ENCODE data around the gene PTPRM. TPM values are rescaled to one million over a fixed set of nuclear protein-coding genes. Genes with fewer than 3 reads are reported as not detected.
A peak's percentile ranks its signal among the peaks of the same experiment; 100 is the strongest.

PTPRM gene
- total and polyA plus RNA-seq, 4 donors, result 9.2 to 23.0 (median 12.7) TPM

DNA sequence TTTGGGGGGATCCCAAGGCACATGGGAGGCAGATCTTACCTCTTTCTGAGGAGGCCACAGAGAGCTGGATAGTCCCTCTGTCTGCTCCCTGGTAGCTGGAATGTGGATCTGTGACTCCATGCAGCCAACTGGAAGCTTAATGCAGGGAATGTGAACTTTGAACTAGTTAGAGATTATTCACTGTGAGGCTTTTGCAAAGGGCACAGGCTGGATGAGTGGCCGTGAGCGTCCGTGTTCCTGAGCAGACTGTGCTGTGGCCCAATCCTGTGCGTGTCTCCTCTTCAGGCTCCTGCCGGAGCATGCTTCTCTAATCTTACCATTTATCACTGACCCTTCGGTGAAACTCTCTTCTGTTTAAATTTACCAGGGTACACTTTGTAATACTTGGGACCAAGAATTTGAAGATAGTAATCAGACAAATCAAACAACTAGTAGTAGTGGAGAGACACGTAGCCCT is 187.6 kb downstream of the PTPRM start (continued):
- TF ChIP-seq, protein P1, sequence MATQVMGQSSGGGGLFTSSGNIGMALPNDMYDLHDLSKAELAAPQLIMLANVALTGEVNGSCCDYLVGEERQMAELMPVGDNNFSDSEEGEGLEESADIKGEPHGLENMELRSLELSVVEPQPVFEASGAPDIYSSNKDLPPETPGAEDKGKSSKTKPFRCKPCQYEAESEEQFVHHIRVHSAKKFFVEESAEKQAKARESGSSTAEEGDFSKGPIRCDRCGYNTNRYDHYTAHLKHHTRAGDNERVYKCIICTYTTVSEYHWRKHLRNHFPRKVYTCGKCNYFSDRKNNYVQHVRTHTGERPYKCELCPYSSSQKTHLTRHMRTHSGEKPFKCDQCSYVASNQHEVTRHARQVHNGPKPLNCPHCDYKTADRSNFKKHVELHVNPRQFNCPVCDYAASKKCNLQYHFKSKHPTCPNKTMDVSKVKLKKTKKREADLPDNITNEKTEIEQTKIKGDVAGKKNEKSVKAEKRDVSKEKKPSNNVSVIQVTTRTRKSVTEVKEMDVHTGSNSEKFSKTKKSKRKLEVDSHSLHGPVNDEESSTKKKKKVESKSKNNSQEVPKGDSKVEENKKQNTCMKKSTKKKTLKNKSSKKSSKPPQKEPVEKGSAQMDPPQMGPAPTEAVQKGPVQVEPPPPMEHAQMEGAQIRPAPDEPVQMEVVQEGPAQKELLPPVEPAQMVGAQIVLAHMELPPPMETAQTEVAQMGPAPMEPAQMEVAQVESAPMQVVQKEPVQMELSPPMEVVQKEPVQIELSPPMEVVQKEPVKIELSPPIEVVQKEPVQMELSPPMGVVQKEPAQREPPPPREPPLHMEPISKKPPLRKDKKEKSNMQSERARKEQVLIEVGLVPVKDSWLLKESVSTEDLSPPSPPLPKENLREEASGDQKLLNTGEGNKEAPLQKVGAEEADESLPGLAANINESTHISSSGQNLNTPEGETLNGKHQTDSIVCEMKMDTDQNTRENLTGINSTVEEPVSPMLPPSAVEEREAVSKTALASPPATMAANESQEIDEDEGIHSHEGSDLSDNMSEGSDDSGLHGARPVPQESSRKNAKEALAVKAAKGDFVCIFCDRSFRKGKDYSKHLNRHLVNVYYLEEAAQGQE (IDR thresholded peaks at IDR 0.05), result no peak
- TF ChIP-seq RAD21 (IDR thresholded peaks at IDR 0.05), result peak; percentile 35 to 45
- TF ChIP-seq YY1 (IDR thresholded peaks at IDR 0.05), result peak; percentile 48
- TF ChIP-seq NR2F2 (IDR thresholded peaks at IDR 0.05), result peak; percentile 39
- TF ChIP-seq HNF4G (IDR thresholded peaks at IDR 0.05), result peak; percentile 30
- no peak for TF ChIP-seq EGR1 (IDR thresholded peaks at IDR 0.05; ENCODE audit: low read depth in 2 of 2)

DNA sequence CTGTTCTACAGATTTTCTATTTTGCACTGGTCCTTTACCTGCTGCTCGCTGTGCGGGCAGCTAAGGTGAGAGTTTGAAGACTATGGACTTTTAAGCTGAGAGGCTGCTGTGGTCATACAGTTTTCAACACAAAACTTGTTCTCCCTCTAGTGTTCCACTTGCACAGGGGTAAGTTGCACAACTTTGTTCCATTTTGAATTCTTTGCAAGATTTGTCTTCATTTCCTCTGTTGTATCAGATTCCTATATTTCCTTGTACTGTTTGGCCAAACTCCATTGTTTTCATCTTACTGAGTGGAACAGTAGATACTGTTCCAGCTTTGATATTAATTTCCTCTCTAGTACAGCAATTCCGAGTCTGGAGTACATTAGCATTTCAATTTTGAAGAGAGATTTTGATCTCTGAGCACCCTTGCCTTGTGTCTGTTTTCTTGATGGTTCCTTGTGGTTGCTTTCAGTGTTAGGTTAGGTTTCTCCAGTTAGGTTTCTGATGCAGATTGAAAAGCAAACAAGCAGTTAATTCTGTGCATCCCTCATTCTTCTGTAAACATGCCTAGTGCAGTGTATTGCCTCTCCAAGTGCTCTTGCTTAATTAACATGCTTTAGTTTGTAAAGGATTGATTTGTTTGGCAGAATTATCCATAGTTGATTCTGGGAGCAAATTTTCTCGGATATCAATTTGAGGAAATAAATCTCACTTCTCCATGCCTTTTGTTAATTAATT is 188.8 kb downstream of the PTPRM start:
- H3K4me1 ChIP-seq (ENCODE audit: control insufficient read depth in 4 of 4, insufficient read depth in 4 of 4, low read length in 3 of 4), result peaks cover 0 to 4% (median 2%) of the 10 kb centered on the region in 4 donors

DNA sequence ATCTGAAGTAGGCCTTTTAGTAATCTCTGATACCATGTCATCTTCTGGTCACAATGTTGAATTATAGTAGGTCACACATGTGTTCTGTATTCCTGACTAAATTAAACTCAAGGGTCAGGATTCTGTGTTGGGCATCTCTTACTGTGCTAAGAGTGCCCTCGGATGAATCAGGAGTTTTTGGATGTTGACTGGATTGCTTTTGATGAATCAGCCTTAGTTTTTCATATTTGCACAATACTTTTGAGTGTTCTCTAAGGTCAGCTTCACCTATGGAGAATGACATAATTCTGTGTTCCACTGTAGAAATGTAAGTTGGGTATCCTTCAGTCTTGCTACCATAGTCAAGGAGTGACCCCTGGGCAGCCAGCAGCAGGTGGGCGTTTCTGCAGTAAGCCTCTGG is 190.1 kb downstream of the PTPRM start:
- H3K4me1 ChIP-seq (ENCODE audit: control insufficient read depth in 4 of 4, insufficient read depth in 4 of 4, low read length in 3 of 4), result peaks cover 0 to 4% (median 2%) of the 10 kb centered on the region in 4 donors
- H3K4me3 ChIP-seq (ENCODE audit: low read depth in 1 of 3, low read length in 3 of 3), result no peak overlapping the region
- 95% methylated on average over 2 of the region's 2 CpGs for WGBS
- DNase-seq (ENCODE audit: low spot score), result no peak
- H3K9me3 ChIP-seq (ENCODE audit: control insufficient read depth in 4 of 4, low read length in 3 of 4), result no peaks in the 10 kb centered on the region
- TF ChIP-seq RAD21 (IDR thresholded peaks at IDR 0.05) (no peak), GABPA (IDR thresholded peaks at IDR 0.05 in 1 of 2, conservative IDR thresholded peaks at IDR 0.05 in 1 of 2) (no peak), SP1 (IDR thresholded peaks at IDR 0.05) (no peak), HNF4G (IDR thresholded peaks at IDR 0.05) (no peak), FOXA1 (IDR thresholded peaks at IDR 0.05) (no peak), RXRA (IDR thresholded peaks at IDR 0.05) (no peak), FOXA2 (IDR thresholded peaks at IDR 0.05) (no peak)
- TF ChIP-seq, protein P2, sequence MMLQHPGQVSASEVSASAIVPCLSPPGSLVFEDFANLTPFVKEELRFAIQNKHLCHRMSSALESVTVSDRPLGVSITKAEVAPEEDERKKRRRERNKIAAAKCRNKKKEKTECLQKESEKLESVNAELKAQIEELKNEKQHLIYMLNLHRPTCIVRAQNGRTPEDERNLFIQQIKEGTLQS (IDR thresholded peaks at IDR 0.05), result no peak
- no peak overlapping the region for H3K9ac ChIP-seq (ENCODE audit: low read depth in 1 of 2, low read length in 2 of 2)
- no peak overlapping the region for H3K27ac ChIP-seq (ENCODE audit: low read depth in 1 of 2, low read length in 2 of 2)
- no peaks in the 10 kb centered on the region for H3K36me3 ChIP-seq (ENCODE audit: control insufficient read depth in 4 of 4, insufficient read depth in 3 of 4, low read depth in 1 of 4, low read length in 3 of 4)
- H3K27me3 ChIP-seq (ENCODE audit: control insufficient read depth in 4 of 4, insufficient read depth in 4 of 4, low read length in 3 of 4), result no peaks in the 10 kb centered on the region

More for the DNA sequence above, 188.8 kb downstream of the PTPRM start:
- no peaks in the 10 kb centered on the region for H3K36me3 ChIP-seq (ENCODE audit: control insufficient read depth in 4 of 4, insufficient read depth in 3 of 4, low read depth in 1 of 4, low read length in 3 of 4)
- 86% methylated on average over 4 of the region's 4 CpGs for whole genome bisulfite sequencing
- no peak overlapping the region for H3K9ac ChIP-seq (ENCODE audit: low read depth in 1 of 2, low read length in 2 of 2)
- peak; percentile 10 to 12 for TF ChIP-seq RXRA (IDR thresholded peaks at IDR 0.05)
- TF ChIP-seq YY1 (IDR thresholded peaks at IDR 0.05), result peak; percentile 29
- peak; percentile 25 to 56 for TF ChIP-seq HNF4A (conservative IDR thresholded peaks at IDR 0.05)
- no peak for TF ChIP-seq EGR1 (IDR thresholded peaks at IDR 0.05; ENCODE audit: low read depth in 2 of 2)
- TF ChIP-seq, protein P3, sequence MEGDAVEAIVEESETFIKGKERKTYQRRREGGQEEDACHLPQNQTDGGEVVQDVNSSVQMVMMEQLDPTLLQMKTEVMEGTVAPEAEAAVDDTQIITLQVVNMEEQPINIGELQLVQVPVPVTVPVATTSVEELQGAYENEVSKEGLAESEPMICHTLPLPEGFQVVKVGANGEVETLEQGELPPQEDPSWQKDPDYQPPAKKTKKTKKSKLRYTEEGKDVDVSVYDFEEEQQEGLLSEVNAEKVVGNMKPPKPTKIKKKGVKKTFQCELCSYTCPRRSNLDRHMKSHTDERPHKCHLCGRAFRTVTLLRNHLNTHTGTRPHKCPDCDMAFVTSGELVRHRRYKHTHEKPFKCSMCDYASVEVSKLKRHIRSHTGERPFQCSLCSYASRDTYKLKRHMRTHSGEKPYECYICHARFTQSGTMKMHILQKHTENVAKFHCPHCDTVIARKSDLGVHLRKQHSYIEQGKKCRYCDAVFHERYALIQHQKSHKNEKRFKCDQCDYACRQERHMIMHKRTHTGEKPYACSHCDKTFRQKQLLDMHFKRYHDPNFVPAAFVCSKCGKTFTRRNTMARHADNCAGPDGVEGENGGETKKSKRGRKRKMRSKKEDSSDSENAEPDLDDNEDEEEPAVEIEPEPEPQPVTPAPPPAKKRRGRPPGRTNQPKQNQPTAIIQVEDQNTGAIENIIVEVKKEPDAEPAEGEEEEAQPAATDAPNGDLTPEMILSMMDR (IDR thresholded peaks at IDR 0.05; ENCODE audit: low read depth, low read length, missing input control), result peak; percentile 38
- TF ChIP-seq SP1 (IDR thresholded peaks at IDR 0.05), result peak; percentile 13
- no peak for TF ChIP-seq JUND (IDR thresholded peaks at IDR 0.05)
- TF ChIP-seq RAD21 (IDR thresholded peaks at IDR 0.05), result peak; percentile 74 to 78
- no peaks in the 10 kb centered on the region for H3K9me3 ChIP-seq (ENCODE audit: control insufficient read depth in 4 of 4, low read length in 3 of 4)
- H3K27ac ChIP-seq (ENCODE audit: low read depth in 1 of 2, low read length in 2 of 2), result no peak overlapping the region
- no peak for DNase-seq (ENCODE audit: low spot score)
- H3K4me3 ChIP-seq (ENCODE audit: low read depth in 1 of 3, low read length in 3 of 3), result no peak overlapping the region
- H3K27me3 ChIP-seq (ENCODE audit: control insufficient read depth in 4 of 4, insufficient read depth in 4 of 4, low read length in 3 of 4), result no peaks in the 10 kb centered on the region
